HT1080 (cell line): ENCODE data around the gene EEPD1. TPM values are rescaled to one million over a fixed set of nuclear protein-coding genes. Genes with fewer than 3 reads are reported as not detected.
"Not testable (repeated sequence)": the region's sequence is repeated elsewhere in the genome, so short reads cannot be mapped to it uniquely, and the experiment has no call there.

ENCODE experiments used
- DNase-seq: peaks from one replicate; pipeline ENCODE4 v3.0.0-alpha.2; 2015; ENCODE audit warnings: low read depth
- polyA plus RNA-seq, 2 experiments: library from polyadenylated mRNA; depleted of rRNA; stranded (reverse); fragments of >200 nt; gene quantifications; 2 replicates each; pipeline ENCODE4 v1.2.3, GENCODE V29; 2015
- total RNA-seq: library from RNA; depleted of rRNA; stranded (reverse); fragments of >200 nt; shearing (Covaris generic); gene quantifications from 2 replicates; pipeline ENCODE4 v1.2.3, GENCODE V29; 2014; rRNA removed

The EEPD1 gene
- total RNA-seq, result 6.2 and 9.4 TPM in 2 replicates
- polyA plus RNA-seq (2015; cell fraction: cytosol; rRNA removed), result 3.4 and 8.4 TPM in 2 replicates
- 1.9 and 7.1 TPM in 2 replicates for polyA plus RNA-seq (2015; cell fraction: nucleus; rRNA removed)

GRCh38 chr7:36152756-36153570 lies at the start of gene EEPD1:
EEPD1 (plus strand) TSS chr7:36153254; CDS start chr7:36154325, 1,071 bp downstream.
- DNase-seq, result peak; percentile 98

DNA sequence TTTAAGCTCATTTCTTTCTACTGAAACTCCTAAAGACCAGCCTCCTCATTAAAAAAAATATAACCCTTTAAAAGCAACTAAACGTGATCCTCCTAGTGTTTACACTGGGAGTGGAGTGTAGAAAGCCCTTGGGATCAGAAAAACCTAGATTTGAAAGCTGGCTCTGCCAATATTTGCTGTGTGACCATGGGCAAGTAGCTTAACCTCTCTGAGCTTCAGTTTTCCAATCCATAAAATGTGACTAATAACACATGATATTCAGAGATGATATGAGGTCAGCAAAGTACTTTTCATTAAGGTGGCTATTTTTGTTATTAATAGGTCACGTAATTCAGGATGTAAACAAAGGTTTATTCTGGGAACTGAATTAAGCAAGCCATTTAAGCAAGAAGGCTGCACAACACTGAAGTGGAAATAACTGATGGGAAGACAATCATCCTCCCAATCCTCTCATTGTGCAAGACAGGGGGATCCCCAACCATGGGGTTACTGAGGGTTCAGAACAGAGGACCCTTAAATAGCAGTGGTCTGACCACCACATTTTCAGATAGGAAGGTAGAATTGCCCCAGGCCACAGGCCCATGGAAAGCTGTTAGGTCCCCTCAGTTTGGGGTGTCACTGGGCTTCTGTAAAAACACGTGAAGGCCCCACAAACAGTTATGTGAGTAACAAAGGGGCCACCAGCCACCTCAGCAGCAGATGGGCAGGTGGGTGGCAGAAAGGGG lies 49.1 kb upstream of the EEPD1 start:
- no peak for DNase-seq

GRCh38 chr7:36106972-36107908 lies 45.8 kb upstream of the EEPD1 start:
- not testable (repeated sequence) for DNase-seq

- DNase-seq, result no peak
These were observed 45.0 kb upstream of the EEPD1 start for GRCh38 chr7:36107926-36108631.

GRCh38 chr7:36109013-36109627 lies 43.9 kb upstream of the EEPD1 start:
- DNase-seq, result no peak

GRCh38 chr7:36110584-36110983 lies 42.5 kb upstream of the EEPD1 start:
- DNase-seq, result no peak

- no peak for DNase-seq
These were observed 40.1 kb upstream of the EEPD1 start for GRCh38 chr7:36112969-36113368.

GRCh38 chr7:36114355-36114754 lies 38.7 kb upstream of the EEPD1 start:
- DNase-seq, result no peak

- DNase-seq, result peak; percentile 97
These were observed 37.4 kb upstream of the EEPD1 start for GRCh38 chr7:36115448-36116321.

DNA sequence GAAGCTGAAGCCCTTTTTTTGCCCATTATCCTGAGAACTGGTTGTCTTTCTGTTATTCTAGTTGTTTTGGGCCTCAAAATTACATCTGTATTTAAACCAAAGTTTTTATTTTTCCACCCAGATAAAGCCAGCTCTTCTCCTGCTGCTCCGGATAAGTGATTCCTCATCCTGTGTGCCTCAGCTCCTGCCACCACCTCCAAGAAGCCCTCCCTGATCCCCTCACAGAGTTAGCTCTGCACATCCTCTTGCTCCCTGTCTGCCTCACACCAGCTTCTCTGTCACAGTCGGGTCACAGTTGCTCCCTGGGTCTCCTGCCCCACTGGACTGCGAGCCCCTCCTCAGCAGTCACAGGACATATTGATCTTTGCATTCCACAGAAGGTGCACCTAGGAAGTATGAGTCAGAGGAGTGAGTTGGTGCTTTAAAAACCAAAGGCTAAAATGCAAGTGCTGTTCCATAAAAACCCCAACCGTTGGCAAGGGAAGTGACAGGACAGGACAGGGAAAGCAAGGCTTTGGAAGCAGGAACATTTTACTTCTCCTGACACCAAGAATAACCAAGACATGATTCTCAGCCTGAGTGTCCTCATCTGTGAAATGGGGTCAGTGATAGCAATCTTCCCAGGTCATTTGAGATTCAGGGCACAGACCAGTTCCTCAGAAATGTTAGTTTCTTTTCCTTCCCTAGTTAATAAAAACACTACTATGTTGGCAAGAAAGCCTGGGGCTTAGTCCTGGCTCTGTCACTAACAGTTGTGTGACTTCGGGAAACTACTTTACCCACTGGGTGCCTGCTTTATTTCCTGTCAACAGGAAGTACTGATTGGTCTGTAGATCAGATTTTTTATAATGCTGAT lies 36.5 kb upstream of the EEPD1 start:
- DNase-seq, result peak; percentile 42

GRCh38 chr7:36117203-36117840 lies 35.7 kb upstream of the EEPD1 start:
- no peak for DNase-seq

DNA sequence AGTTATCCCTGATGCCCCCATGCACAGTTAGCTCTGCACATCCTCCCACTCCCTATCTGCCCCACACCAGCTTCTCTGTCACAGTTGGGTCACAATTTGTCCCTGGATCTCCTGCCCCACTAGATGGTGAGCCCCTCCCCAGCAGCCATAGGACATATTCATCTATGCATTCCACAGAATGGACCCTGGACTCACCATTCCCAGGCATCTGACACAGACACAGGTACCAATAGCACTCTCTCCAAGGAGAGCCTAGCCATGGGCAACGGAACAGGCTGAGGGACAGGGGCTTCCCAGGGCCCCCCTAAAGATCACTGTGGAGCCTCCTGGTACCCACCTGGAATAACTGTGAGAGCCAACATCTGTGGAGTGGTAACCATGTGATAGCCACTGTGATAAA lies 34.7 kb upstream of the EEPD1 start:
- no peak for DNase-seq

DNA sequence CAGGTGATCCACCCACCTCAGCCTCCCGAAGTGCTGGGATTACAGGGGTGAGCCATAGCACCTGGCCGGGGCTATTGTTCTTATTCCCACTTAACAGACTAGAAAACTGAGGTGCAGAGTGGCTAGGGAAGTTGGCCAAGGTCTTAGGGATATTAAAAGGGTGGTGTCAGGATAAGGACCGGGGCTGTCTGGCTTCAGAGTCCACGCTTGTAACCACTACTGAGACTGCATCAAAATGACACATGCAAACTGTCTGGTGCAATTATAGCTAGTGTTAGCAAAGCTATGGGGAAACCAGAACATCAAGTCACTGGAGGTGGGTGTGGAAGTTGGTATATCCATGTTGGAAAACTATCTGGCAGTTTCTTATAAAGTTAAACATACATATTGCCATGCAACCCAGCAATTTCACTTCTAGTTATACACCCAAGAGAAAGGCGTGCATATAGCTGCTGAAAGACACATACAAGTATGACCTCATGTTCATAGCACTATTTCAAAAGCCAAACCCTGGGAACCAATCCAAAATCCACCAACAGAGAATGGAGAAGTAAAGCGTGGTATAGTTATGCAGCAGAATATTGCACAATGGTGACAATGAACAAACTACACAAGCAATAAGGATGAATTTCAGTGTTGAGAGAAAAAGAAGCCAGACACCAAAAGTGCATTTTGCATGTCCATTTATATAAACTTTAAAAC lies 33.9 kb upstream of the EEPD1 start:
- peak; percentile 75 for DNase-seq

GRCh38 chr7:36119983-36120646 lies 32.9 kb upstream of the EEPD1 start:
- not testable (repeated sequence) for DNase-seq

DNA sequence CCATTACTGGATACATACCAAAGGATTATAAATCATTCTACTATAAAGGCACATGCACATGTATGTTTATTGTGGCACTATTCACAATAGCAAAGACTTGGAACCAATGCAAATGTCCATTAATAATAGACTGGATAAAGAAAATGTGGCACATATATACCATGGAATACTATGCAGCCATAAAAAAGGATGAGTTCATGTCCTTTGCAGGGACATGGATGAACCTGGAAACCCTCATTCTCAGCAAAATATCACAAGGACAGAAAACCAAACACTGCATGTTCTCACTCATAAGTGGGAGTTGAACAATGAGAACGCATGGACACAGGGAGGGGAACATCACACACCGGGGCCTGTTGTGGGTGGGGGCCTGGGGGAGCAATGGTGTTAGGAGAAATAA lies 27.4 kb upstream of the EEPD1 start:
- not testable (repeated sequence) for DNase-seq

GRCh38 chr7:36127075-36127740 lies 25.8 kb upstream of the EEPD1 start:
- DNase-seq, result no peak
